Fibroblast of peridontal ligament (primary cell): ENCODE results near the gene YY1.
"Not testable (repeated sequence)": the region's sequence is repeated elsewhere in the genome, so short reads cannot be mapped to it uniquely, and the experiment has no call there.

Experiments used
- DNase-seq: peaks from one replicate; pipeline ENCODE4 v3.0.0-alpha.2; 2010; ENCODE audit errors: extremely low read depth

Gene YY1

DNA sequence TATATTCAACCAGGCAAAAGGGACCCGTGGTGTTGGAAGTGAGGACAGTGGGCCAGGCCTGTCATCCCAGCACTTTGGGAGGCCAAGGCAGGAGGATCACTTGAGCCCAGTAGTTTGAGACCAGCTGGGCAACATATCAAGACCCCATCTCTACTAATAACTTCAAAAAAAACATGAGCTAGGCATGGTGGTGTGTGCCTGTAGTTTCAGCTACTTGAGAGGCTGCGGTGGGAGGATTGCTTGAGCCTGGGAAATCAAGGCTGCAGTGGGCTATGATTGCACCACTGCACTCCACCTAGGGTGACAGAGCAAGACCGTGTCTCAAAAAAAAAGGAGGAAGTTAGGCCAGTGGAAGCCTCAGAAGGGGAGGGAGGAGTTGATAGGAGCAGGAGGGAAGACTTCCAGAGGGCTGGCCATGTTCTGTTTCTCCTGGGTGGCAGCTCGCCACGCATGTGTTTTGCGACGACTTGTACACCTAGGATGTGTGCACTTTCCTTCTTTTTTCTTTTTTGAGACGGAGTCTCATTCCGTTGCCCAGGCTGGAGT, 57.2 kb downstream of the YY1 start:
- DNase-seq = no peak

DNA sequence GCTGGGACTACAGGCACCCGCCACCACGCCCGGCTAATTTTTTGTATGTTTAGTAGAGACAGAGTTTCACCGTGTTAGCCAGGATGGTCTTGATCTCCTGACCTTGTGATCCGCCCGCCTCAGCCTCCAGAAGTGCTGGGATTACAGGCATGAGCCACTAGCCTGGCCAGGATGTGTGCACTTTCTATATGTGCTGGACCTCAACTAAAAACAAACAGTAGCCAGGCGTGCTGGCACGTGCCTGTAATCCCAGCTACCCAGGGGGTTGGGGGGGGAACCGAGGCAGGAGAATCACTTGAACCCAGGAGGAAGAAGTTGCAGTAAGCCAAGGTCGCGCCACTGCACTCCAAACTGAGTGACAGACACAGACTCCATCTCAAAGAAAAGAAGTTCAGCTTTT, 57.8 kb downstream of the YY1 start:
- DNase-seq = not testable (repeated sequence)

DNA sequence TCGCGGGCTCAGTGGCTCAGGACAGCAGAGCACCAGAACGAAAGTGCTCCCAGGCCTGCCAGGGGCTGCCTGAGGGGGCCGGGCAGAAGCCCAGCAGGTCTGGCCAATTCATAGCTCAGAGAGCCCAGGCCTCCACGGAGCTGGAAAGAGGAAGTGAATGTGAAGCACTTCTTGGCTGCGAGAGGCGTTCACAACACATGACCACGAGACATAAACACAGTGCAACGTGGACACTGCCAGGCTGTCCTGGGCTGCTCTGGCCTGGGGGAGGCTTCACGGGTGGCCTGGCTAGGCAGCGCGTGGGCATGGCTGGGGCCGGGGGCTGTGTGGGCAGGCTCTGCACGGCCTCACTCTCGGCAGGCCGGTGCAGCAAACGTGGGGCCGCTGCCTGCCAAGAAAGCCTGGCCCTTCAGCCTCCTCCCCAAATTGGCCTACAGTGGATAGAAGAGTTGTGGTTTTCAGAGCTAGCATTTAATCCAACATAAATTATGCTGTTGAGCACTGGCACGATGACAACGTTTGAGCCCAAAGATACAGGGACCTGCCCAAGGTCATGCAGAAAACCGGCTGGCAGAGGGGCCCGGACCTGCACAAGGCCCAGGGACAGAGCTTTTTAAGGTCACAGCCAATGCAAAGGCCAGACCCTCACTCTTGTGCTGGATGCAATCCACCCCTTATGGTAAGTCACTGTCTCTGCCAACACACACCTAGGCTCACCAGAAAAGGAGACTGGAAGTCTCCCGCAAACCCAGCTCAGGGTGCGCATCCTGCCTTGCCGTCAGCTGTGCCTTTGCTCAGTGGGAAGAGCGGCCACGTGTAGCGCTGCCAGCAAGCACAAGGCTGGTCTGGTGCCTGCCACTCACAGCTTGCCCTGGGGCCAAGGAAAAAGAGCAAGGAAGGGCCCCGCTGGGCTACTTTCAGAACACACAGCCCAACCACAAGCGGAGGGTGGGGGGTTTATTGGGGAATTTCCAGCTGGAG, 58.7 kb downstream of the YY1 start:
- peak; percentile 90 for DNase-seq

DNA sequence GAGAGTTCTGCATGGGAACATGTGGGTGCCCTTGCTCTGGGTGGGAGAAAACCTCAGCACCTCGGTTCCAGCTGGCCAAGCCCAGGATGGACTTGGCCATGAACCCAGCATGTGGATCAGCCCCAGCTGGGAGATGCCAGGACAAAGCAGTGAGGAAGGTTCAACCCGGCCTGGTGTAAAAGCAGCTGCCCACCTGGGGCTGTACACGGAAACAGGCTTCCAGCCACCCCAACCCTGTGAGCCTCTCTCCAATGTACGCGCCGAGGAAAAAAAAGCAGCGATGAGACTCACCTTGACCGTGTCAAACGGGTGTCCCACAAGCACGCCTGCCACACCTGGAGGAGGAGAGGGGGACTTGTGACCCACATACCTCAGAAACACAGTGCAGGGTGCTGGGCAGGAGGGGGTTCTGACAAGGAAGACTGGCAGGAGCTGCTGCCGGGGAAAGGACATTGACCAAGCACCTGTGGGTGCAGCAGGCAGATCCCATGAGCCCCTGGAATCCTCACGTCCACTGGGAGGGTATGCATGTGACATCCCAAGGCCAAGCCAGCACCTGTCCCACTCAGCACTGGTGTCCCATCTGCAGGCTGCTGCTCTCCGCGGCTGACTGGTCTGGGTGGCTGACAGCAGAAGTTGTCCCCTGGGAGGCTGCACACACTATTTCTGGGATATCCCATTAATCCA, 59.8 kb downstream of the YY1 start:
- no peak for DNase-seq

DNA sequence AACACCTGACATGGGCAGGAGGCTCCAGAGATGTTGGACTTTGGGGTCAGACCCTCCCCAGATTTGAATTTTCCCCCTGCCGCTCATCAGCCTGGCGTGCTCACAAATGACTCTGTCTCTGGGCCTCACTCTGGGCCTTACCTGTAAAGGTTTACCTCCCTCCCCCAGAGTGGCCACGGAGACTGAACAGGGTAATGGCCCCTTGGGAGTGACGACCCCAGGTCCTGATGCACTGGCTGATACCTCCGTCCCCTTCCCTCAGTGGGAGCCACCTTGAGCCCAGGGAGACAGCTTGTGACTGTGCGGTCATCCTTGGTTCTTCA, 60.3 kb downstream of the YY1 start:
- no peak for DNase-seq

DNA sequence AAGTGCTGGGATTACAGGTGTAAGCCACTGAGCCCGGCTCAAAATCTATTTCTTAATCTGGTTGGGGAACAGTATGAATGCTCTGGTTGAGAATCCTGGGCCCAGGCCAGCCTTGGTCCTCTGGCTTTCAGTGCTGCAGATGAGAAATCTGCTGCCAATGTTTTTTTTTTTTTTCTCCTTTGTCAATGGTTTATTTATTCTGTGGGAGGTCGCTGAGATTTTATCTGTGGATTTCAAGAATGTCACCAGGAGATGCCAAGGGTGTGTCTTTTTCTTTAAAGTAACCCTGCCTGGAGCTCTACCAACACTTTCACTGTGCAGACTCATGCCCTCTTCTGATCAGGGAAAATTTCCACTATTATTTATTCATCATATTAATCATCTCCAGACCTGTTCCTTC, 63.7 kb downstream of the YY1 start:
- DNase-seq = no peak

DNA sequence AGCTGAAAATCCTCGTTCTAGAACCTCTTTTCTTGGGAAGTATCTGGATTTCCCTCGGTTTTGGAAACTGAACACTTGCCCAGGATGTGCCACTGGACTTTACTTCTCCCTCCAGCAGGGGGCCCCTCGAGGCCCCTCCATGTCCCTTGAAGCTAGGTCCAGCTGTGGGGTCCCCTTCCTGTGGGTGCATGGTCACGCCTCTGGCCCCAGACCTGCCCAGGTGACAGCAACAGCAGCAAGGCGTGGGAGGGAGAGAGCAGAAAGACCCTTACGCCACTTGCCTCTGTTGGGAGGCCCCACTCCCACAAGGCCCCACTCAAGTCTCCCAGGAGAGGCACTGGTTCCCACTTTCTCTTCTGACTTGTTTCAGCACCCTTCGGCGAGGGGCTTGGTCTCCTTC, 64.2 kb downstream of the YY1 start:
- DNase-seq = no peak

DNA sequence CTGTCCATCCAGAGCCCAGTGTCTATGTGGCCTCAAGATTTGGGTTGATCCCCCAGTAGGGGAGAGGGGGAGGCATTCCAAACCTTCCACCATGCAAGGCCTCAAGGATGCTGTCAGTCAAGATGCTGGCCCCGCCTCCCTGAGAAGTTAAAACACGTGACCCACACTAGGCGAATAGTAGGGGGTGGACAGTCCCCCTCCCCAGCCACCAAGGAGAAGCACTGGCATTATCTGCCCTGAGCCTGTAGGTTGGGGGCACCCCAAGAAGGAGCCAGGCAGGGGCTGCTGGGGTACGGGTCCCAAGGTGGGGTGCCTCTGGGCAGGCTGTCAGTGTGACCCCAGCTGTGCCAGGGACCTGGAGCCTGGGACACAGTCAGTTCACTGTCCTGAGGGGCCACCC, 65.0 kb downstream of the YY1 start:
- no peak for DNase-seq

DNA sequence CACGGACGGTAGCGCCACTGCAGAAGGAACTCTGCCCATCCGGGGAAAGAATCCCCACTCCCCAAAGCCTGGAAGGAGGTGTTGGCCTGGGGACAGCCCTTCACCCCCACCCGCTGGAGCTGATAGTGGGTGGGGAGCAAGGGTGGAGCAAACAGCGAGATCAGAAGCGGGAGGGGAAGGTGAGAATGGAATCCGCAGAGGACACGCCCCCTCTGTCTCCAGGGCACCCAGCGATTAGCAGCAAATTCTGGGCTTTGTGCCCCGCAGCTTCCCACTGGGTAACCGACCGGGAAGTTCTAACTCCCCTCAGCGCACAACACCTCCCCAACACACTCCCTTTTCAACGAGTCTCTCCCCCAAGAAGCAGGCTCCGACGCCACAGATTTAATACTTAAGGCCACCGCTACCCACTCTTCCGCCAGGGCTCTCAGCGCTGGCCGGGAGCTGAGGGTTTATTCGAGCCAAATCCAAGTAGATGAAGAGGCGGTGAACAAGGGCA, 65.9 kb downstream of the YY1 start:
- DNase-seq = peak; percentile 19

DNA sequence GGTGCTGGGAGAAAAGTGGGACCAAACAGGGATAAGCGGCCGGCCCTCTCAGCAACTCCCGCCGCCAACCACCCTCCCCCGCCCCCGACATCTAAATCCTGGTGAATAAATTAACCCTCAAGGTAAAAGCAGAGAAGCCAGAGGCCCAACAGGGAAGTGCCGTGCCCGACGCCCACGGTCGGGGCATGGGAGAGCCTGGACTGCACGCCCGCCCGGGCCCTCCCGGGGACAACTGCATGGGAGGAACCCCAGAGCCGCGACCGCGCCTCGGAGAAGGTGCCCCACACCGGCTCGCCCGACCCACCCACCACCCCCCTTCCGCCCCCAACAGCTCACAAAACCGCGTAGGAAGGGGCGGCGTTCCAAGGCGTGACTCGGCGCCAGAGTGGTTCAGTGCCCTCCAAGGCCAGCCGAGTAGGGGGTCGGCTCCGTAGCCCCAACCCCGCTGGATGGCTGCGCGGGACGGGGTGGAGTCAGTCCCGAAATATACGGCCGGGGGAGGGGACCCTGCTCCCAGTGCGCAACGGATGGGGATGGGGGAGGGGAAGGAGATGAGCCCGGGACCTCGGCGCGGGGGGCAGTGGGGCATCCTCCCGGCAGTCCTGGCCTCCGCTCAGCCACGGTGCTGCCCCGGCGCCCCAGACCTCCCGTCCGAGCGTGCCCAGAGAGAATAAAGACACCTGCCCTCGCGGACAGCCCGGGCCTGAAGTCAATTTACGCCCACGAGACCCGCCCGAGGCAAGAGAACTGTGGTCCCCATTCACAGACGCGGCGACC, 66.6 kb downstream of the YY1 start:
- DNase-seq = no peak

DNA sequence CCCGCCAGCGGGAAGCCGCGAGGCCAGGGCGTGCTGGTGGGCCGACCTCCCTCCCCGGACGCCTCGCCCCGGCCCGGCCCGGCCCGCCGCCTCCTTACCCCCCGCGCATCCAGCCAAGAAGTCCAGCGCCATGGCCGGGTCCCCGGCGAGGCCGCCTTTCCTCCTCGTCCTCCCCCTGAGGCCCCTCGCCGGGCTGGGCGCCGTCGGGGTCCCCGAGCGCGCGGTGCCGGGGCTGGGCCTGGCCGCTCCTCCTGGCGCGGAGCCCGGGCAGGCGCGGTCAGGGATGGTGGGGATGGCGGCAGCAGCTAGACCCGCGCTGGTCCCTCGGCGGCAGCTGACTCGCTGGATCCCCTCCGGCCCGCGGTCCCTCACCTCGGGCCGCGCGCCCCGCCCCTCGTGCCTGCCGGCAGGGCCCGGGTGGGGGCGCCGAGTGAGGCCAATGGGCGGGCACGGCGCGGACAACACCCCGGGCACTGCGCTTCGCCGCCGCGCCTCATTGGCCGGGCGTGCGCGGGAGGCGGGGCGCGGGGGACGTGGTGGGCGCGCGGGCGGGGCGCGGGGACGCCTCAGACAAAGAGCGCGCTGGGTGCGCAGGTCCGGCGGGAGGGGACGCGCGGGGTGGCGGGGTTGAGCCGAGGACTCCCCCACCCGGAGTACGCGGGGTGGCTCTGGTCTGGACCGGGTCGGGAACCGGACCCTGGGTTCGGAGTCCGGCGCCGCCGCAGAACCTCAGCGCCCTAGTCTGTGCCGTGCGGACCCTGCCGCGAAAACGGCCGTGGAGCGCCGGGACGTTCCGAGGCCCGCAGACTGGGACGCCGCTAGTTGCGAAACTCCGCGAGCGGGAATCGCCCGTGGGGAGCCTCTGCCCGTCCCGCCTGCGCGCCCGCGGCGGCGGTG, 67.4 kb downstream of the YY1 start, which contains the start of gene SLC25A29:
TSS of gene SLC25A29 (minus strand) at position 344 of the 897 bp plus-strand sequence. CDS start at position 132, 212 bp downstream.
- peak; percentile 62 for DNase-seq

DNA sequence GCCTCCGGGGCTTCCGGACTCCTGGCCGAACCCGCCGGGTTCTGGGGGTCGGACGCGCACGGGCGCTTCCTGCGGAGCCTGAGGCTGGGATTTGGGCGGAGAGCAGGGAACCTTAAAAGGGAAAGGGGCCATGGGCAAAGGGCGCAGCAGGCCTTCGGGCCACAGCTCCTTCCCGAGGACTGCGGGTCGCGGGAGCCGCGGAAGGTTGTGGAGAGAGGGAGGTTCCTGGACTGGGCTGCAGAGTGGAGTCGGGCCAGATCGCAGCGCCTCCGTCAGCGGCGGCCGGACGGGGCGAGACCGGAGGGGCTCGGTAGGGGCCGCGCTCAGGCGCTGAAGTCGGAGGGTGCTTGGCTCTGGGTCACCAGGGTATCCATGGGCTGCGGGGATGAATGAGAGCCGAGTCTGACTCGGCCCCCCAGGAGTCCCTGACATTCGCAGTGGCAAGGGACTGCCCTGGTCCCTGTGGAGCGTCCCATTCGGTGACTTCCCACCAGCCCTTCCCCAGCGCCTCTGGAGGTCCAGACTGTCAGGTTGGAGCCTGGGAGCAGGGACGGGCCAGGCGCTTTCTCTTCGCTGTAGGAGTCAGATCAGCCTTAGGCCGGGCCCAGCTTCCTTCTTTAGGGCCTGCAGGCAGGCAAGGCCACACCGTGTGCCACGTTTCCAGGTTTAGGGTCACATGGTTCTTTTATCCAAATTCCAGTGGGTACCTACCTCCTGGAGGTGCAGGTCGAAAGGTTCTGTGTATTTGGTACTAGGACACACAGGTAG, 68.2 kb downstream of the YY1 start:
- DNase-seq = peak; percentile 11

DNA sequence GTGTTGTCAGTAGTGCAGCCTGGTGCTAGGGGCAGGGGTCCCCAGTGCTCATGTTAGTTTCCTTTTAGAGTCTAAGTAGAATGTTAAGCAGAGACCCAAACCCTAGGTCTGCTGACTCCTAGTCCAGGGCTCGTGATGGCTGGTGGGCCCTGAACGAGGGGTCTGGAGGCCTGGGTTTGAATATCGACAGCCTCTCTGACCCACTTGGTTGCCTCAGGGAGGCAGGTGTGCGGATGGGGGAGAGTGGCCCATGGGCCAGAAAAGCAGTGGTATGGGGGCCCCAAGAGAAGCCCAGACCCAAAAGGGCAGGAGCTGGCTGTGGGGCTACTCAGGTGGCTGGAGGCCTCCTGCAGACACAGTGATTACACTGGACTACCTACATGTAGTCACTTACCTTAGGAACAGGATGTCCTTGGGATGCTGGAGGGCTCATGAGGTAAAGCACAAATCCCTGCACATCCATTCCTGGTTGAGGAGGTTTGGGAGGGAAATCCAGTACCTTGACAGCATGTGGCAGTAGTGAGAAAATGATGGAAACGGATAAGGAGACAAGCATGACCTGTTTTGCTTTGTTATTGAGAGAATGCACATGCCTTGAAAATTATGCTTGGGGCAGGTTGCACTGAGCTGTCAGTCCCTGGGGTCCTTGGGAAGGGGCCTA, 69.0 kb downstream of the YY1 start:
- no peak for DNase-seq

DNA sequence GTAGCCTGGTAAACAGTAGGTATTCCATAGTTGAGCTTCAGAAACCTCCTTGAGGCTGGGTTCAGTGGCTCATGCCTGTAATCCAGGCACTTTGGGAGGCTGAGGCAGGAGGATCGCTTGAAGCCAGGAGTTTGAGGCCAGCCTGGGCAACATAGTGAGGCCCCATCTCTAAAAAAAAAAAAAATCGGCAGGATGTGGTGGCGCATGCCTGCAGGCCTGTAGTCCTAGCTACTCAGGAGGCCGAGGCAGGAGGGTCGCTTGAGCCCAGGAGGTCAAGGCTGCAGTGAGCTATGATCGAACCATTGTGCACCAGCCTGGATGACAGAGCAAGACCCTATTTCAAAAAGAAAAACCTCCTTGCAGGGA, 69.5 kb downstream of the YY1 start:
- DNase-seq = not testable (repeated sequence)

DNA sequence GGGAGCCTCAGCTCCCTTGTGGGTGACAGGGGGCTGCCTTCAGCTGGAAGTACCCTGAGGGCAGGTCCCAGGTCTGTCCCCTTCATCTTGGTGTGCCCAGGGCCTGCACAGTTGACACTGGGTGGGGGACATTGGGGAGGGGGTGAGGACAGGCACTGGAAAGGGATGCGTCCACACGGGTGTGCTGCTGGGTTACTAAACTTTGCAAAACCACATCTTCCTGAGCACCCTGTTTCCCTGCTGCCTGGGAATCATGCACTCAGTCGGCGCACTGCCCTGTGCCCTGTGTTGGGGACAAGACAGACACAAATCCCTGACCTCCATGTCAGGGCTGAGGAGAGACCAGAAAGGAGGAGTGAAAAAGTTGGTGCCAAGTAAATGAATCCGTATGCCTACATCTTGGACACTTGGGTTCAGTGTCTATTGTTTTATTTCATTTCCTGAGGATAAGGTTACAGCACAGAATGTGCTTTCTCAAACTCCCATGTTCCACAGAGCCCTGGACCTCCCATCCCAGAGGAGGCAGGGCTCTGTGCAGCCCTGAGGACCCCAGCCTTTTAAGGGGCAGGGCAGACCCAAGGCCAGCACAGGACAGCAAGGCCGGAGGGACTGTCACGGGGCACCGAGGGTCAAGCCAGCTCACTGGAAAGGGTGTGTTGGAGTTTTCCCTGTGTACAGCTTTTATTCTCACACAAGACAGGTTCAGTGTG, 70.2 kb downstream of the YY1 start:
- DNase-seq = no peak

DNA sequence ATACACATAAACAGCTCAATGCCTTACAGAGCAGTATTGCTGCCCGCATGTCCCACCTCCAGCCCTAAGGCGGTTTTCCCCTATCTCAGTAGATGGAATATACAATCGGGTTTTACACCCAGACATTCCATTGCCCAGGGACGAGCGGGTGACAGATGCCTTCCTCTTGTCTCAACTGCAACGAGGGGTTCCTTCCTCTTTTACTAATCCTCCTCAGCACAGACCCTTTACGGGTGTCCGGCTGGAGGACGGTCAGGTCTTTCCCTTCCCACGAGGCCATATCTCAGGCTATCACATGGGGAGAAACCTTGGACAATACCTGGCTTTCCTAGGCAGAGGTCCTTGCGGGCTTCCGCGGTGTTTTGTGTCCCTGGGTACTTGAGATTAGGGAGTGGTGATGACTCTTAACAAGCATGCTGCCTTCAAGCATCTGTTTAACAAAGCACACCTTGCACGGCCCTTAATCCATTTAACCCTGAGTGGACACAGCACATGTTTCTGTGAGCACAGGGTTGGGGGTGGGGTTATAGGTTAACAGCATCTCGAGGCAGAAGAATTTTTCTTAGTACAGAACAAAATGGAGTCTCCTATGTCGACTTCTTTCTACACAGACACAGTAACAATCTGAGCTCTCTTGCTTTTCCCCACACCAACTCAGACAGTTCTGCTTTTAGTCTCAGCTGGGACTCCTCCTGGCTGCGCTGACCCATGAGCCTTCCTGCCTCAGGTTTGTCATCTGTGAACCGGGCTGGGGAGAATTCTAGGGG, 73.3 kb downstream of the YY1 start:
- DNase-seq = not testable (repeated sequence)

DNA sequence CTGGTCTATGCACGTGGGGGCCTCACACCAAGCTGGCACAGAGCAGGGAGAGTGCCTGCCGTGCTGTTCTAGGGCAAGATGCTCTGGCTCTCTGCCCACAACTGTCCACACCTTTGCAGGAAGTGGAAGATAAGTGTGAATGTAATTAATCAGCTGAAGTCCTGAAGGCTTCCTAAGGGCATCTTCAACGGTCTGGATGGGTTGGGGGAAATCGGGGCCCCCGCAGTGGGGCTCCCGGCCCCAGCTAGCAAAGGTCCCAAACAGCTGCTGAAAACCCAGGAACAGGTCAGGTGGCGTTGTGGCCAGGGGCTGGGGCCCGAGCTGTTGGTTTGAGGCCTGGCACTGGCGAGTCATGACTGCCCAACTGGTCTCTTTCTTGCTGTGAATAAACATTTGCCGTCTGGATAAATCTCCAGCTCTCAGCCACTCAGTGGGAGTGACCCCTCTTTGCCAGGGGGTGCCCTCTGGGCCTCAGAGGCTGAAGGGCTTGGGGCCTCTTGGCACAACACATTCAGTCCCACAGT, 74.0 kb downstream of the YY1 start:
- no peak for DNase-seq
